SK-N-SH (cell line): ENCODE measurements around the gene DLX2. TPM values are rescaled to one million over a fixed set of nuclear protein-coding genes. Genes with fewer than 3 reads are reported as not detected.
A peak's percentile ranks its signal among the peaks of the same experiment; 100 is the strongest.

Source experiments
- CTCF ChIA-PET: fragments of 300-600, 350-600 bp; formaldehyde crosslinking; extraction: SDS; loops from one replicate; lab custom pipeline; 2021; lab: Yijun Ruan, JAX
- POLR2A ChIA-PET: fragments of 350-600 bp; sonication (Branson Sonifier 250); formaldehyde crosslinking; extraction: SDS; loops from one replicate; lab custom pipeline; 2020; ENCODE audit warnings: antibody characterized with exemption, inconsistent platforms; lab: Yijun Ruan, JAX
- DNase-seq: peaks from one replicate; pipeline ENCODE4 v3.0.0; 2012
- H2AFZ ChIP-seq: fragments of 200-600 bp; sonication (generic); 2 replicates; pipeline ENCODE4 v1.8.1; 2016; ENCODE audit warnings: antibody characterized with exemption, mild to moderate bottlenecking, low read depth
- H3F3A ChIP-seq: fragments of 200-600 bp; sonication (generic); replicated peaks from 2 replicates; pipeline ENCODE3; 2016; ENCODE audit warnings: antibody characterized with exemption, mild to moderate bottlenecking; ENCODE audit not compliant: insufficient read depth
- H3K27ac ChIP-seq, 2 experiments: fragments of 200-500 bp in 1 of 2; fragments of 200-600 bp in 1 of 2; sonication (Bioruptor generic) in 1 of 2; sonication (generic), shearing (Covaris generic) in 1 of 2; 2 replicates each; pipeline versions ENCODE4 v1.5.1 to v1.6.1; 2014 to 2016; ENCODE audit warnings: low read depth in 2 of 2, inconsistent platforms in 1 of 2, low read length in 1 of 2, mild to moderate bottlenecking in 1 of 2, mixed read lengths in 1 of 2
- H3K27me3 ChIP-seq: fragments of 200-600 bp; sonication (generic), shearing (Covaris generic); 2 replicates; pipeline ENCODE4 v1.6.1; 2016; ENCODE audit warnings: mixed run types; ENCODE audit not compliant: insufficient read depth
- H3K36me3 ChIP-seq, 2 experiments: fragments of 200-500 bp in 1 of 2; fragments of 200-600 bp in 1 of 2; sonication (Bioruptor generic) in 1 of 2; sonication (generic) in 1 of 2; replicated peaks in 1 of 2; 2 replicates each; pipeline versions ENCODE3 to v1.5.1; 2014 to 2016; ENCODE audit warnings: low read length in 1 of 2, mild to moderate bottlenecking in 1 of 2; ENCODE audit not compliant: insufficient read depth in 2 of 2, control insufficient read depth in 1 of 2
- H3K4me1 ChIP-seq, 2 experiments: fragments of 200-500 bp in 1 of 2; fragments of 200-600 bp in 1 of 2; sonication (Bioruptor generic) in 1 of 2; sonication (generic), shearing (Covaris generic) in 1 of 2; 2 replicates each; pipeline versions ENCODE4 v1.5.1 to v1.6.1; 2014 to 2016; ENCODE audit warnings: low read depth in 1 of 2, low read length in 1 of 2, mixed run types in 1 of 2; ENCODE audit not compliant: insufficient read depth in 2 of 2, control insufficient read depth in 1 of 2
- H3K4me2 ChIP-seq: fragments of 200-600 bp; sonication (generic), shearing (Covaris generic); 2 replicates; pipeline ENCODE4 v1.6.1; 2017; ENCODE audit warnings: mixed run types
- H3K4me3 ChIP-seq, 2 experiments: fragments of 200-500 bp in 1 of 2; fragments of 200-600 bp in 1 of 2; sonication (Bioruptor generic) in 1 of 2; sonication (generic), shearing (Covaris generic) in 1 of 2; 2 replicates each; pipeline versions ENCODE4 v1.5.1 to v1.8.1; 2014 to 2016; ENCODE audit warnings: low read depth in 2 of 2, inconsistent platforms in 1 of 2, low read length in 1 of 2, mild to moderate bottlenecking in 1 of 2, mixed read lengths in 1 of 2, moderate library complexity in 1 of 2
- H3K79me2 ChIP-seq: fragments of 200-600 bp; sonication (generic); 2 replicates; pipeline ENCODE4 v1.8.1; 2017; ENCODE audit warnings: mild to moderate bottlenecking; ENCODE audit not compliant: insufficient read depth
- H3K9ac ChIP-seq: fragments of 200-600 bp; sonication (generic); 2 replicates; pipeline ENCODE4 v1.6.1; 2017; ENCODE audit warnings: mixed run types
- H3K9me2 ChIP-seq: fragments of 200-600 bp; sonication (generic); 2 replicates; pipeline ENCODE4 v1.6.1; 2017; ENCODE audit warnings: mixed run types
- H3K9me3 ChIP-seq: fragments of 200-600 bp; sonication (generic); 2 replicates; pipeline ENCODE4 v1.6.1; 2017; ENCODE audit warnings: mixed run types, mild to moderate bottlenecking, moderate library complexity
- H4K20me1 ChIP-seq: fragments of 200-600 bp; sonication (generic); 2 replicates; pipeline ENCODE4 v1.6.1; 2017; ENCODE audit warnings: mild to moderate bottlenecking, mixed run types; ENCODE audit not compliant: insufficient read depth
- CTCF ChIP-seq: fragments of 200-600 bp; sonication (generic); IDR thresholded peaks from 2 replicates; pipeline ENCODE4 v1.6.1; 2017; ENCODE audit warnings: antibody characterized with exemption, mild to moderate bottlenecking, moderate library complexity
- ELF1 ChIP-seq: IDR thresholded peaks from 2 replicates; pipeline ENCODE4 v1.4.0; 2012
- FOSL2 ChIP-seq: IDR thresholded peaks from 2 replicates; pipeline ENCODE4 v1.4.0; 2012; ENCODE audit warnings: low read depth, mild to moderate bottlenecking, moderate library complexity, borderline replicate concordance
- IRF3 ChIP-seq: fragments of 150-350 bp; IDR thresholded peaks from 2 replicates; pipeline ENCODE4 v1.6.1; 2016; ENCODE audit warnings: mild to moderate bottlenecking, low read depth, low read length
- REST ChIP-seq: IDR thresholded peaks from 2 replicates; pipeline ENCODE4 v1.6.1; 2012; ENCODE audit warnings: mild to moderate bottlenecking, low read depth, low read length, moderate library complexity
- SMC3 ChIP-seq: IDR thresholded peaks from 2 replicates; pipeline ENCODE4 v1.6.1; 2012; ENCODE audit warnings: low read depth, low read length, improper control_type of control experiment
- WGBS: methylation state at CpG from one replicate; pipeline ENCODE4 v1.1.6; 2017; ENCODE audit warnings: low lambda C conversion rate; 5-methylcytosine and 5-hydroxymethylcytosine counted together
- polyA plus RNA-seq, 3 experiments: library from polyadenylated mRNA; depleted of rRNA; stranded (reverse); fragments of >200 nt; gene quantifications; 2 replicates each; pipeline ENCODE4 v1.2.3, GENCODE V29; 2012

Gene DLX2
- polyA plus RNA-seq, 1 of the 3 experiments (the other 2 are of a cell fraction): 0.02 TPM

- Histone ChIP-seq H3K36me3 (no peaks in the 10 kb centered on the region), H3F3A (peaks cover 24% of the 10 kb centered on the region), H3K9ac (no peak overlapping the region; the same call in 1 of the 2 replicates), H3K79me2 (no peaks in the 10 kb centered on the region), H3K4me3 (peak overlapping the region in 1 of 2 experiments; percentile 34; a peak in 2 of 4 replicates), H3K9me3 (no peaks in the 10 kb centered on the region), H3K9me2 (no peaks in the 10 kb centered on the region), H2AFZ (peak overlapping the region; percentile 64; the same call in 1 of the 2 replicates), H3K4me1 (peaks cover 22% of the 10 kb centered on the region in 2 experiments), H3K4me2 (peak overlapping the region; percentile 90), H4K20me1 (0 out of 2 replicates have a peak, but pooled peaks cover 18% of the 10 kb centered on the region), H3K27ac (no peak overlapping the region; a peak in 1 of 4 replicates), H3K27me3 (peaks cover 67% of the 10 kb centered on the region)
- WGBS: 25% methylated on average over 29 of the region's 40 CpGs
- TF ChIP-seq ELF1 (no peak), FOSL2 (no peak), SMC3 (no peak), REST (no peak), IRF3 (no peak), CTCF (peak; percentile 47)
- ChIA-PET POLR2A (no interaction called here), CTCF (interaction anchor here (0.8 to 2.4 kb wide), 11 partner anchors 8 to 392 kb away, joined by 3 to 14 read pairs (median 5); partner anchors contain the start of gene DLX1)
- peak; percentile 55 for DNase-seq
These were observed 6.6 kb downstream of the DLX2 start for GRCh38 chr2:172095905-172096625.
